Kidney (tissue), 14 donors: Measurements from ENCODE around the gene WFDC1. TPM values are rescaled to one million over a fixed set of nuclear protein-coding genes. Genes with fewer than 3 reads are reported as not detected.

ENCODE experiments used
- DNase-seq, 5 donors: peaks; one replicate each; pipeline ENCODE4 v3.0.0-alpha.2; 2013 to 2020
- FAIRE-seq: peaks from 2 replicates; lab custom pipeline; 2012; peaks lifted over from hg19 to GRCh38; lab: Jason Lieb, UNC
- H3K27ac ChIP-seq, 2 donors: one replicate each; pipeline ENCODE4 v1.7.0; 2013; ENCODE audit warnings: low read depth in 2 of 2, low read length in 2 of 2, inconsistent platforms in 1 of 2
- H3K27me3 ChIP-seq: one replicate; pipeline ENCODE4 v1.7.1; 2013; ENCODE audit warnings: low read length, inconsistent platforms; ENCODE audit not compliant: control insufficient read depth, insufficient read depth
- H3K36me3 ChIP-seq, 3 donors: one replicate each; pipeline versions ENCODE4 v1.7.0 to v1.7.1; 2013; ENCODE audit warnings: low read length in 3 of 3, control low read depth in 1 of 3, inconsistent platforms in 1 of 3; ENCODE audit not compliant: insufficient read depth in 3 of 3, control insufficient read depth in 2 of 3
- H3K4me1 ChIP-seq, 3 donors: one replicate each; pipeline versions ENCODE4 v1.7.0 to v1.7.1; 2013; ENCODE audit warnings: low read length in 3 of 3, inconsistent platforms in 1 of 3, low read depth in 1 of 3; ENCODE audit not compliant: control insufficient read depth in 2 of 3, insufficient read depth in 2 of 3
- H3K4me3 ChIP-seq, 3 donors: one replicate each; pipeline versions ENCODE4 v1.7.0 to v1.8.1; 2013; ENCODE audit warnings: low read length in 3 of 3, control low read depth in 1 of 3, inconsistent platforms in 1 of 3
- H3K9ac ChIP-seq, 3 donors: one replicate each; pipeline versions ENCODE4 v1.7.0 to v1.7.1; 2013; ENCODE audit warnings: low read length in 3 of 3, control low read depth in 1 of 3, inconsistent platforms in 1 of 3
- H3K9me3 ChIP-seq, 3 donors: one replicate each; pipeline versions ENCODE4 v1.7.0 to v1.7.1; 2013; ENCODE audit warnings: low read length in 3 of 3, control low read depth in 1 of 3, inconsistent platforms in 1 of 3; ENCODE audit not compliant: control insufficient read depth in 2 of 3, insufficient read depth in 1 of 3
- CTCF ChIP-seq: IDR thresholded peaks from 3 replicates; pipeline ENCODE4 v1.5.1; 2012; ENCODE audit warnings: mild to moderate bottlenecking, moderate library complexity, borderline replicate concordance; ENCODE audit not compliant: insufficient read depth; ENCODE audit errors: extremely low read depth
- intact Hi-C: fragments of 100-400 bp; cut with DNase I; formaldehyde crosslinking; loops from one replicate; pipeline ENCODE4 v1.11.1; 2022
- polyA plus RNA-seq: library from polyadenylated mRNA; stranded (reverse); fragments of 350-450 nt; fragmentation: Illumina TruSeq; extraction: RNeasy Lipid Tissue Mini Kit (QIAGEN cat#74804); gene quantifications from one replicate; pipeline ENCODE4 v1.2.3, GENCODE V29; 2014; ENCODE audit warnings: low read depth, low replicate concordance; ENCODE audit not compliant: insufficient read depth
- total RNA-seq: library from RNA; stranded (reverse); fragmentation: NEBNext Ultra II Directional; extraction: Animal tissue kit (Norgen Biotek cat#: 25700); gene quantifications from one replicate; pipeline ENCODE4 v1.2.1, GENCODE V29; 2021
- donor health status: control.
- donor health status: control.
- donor health status: control.
- donor health status: control.
- donor health status: control.
- donor health status: DM: yes; HTN: yes; CAD: no.
- donor health status: Normal renal cell carcinoma (clear cell type).

Gene WFDC1
- total and polyA plus RNA-seq, 2 donors from 2014 or later = 11.1 to 34.8 TPM

GRCh38 chr16:84302111-84302954 lies 7.7 kb downstream of the WFDC1 start:
- no peak for TF ChIP-seq CTCF
- Histone ChIP-seq H3K27ac (peak overlapping the region; percentile 73 to 79), H3K9ac (peak overlapping the region in 1 of 3 donors; percentile 27), H3K4me1 (peaks cover 0 to 6% (median 5%) of the 10 kb centered on the region in 3 donors), H3K9me3 (no peaks in the 10 kb centered on the region), H3K27me3 (no peaks in the 10 kb centered on the region), H3K36me3 (no peaks in the 10 kb centered on the region), H3K4me3 (no peak overlapping the region)
- peak in 1 of 5 donors; percentile 61 for DNase-seq
- FAIRE-seq = no peak
- intact Hi-C loops = no loop called here

- Histone ChIP-seq H3K4me1 (peaks cover 0 to 6% (median 5%) of the 10 kb centered on the region in 3 donors), H3K27me3 (no peaks in the 10 kb centered on the region), H3K27ac (peak overlapping the region; percentile 60 to 80), H3K36me3 (no peaks in the 10 kb centered on the region), H3K9ac (no peak overlapping the region), H3K9me3 (no peaks in the 10 kb centered on the region), H3K4me3 (no peak overlapping the region)
- no peak for TF ChIP-seq CTCF
- intact Hi-C loops = no loop called here
- FAIRE-seq (no peak), DNase-seq (peak in 1 of 5 donors; percentile 67)
These were observed 8.3 kb downstream of the WFDC1 start for GRCh38 chr16:84303023-84303422.

GRCh38 chr16:84303516-84303915 lies 8.8 kb downstream of the WFDC1 start:
- H3K4me1 ChIP-seq = peaks cover 0 to 6% (median 5%) of the 10 kb centered on the region in 3 donors
- FAIRE-seq (no peak), DNase-seq (peak in 1 of 5 donors; percentile 14)
- no peaks in the 10 kb centered on the region for H3K27me3 ChIP-seq
- TF ChIP-seq CTCF = no peak
- peak overlapping the region; percentile 80 to 81 for H3K27ac ChIP-seq
- no peaks in the 10 kb centered on the region for H3K36me3 ChIP-seq
- intact Hi-C loops = no loop called here
- H3K4me3 ChIP-seq = no peak overlapping the region
- H3K9me3 ChIP-seq = no peaks in the 10 kb centered on the region
- peak overlapping the region in 1 of 3 donors; percentile 30 for H3K9ac ChIP-seq
